WTC11 (cell line): Measurements from ENCODE around the gene YDJC. TPM values are rescaled to one million over a fixed set of nuclear protein-coding genes. Genes with fewer than 3 reads are reported as not detected.

Source experiments
- CTCF ChIP-seq: fragments of 200-600 bp; IDR thresholded peaks from 2 replicates; pipeline ENCODE4 v1.8.0; 2022; ENCODE audit warnings: antibody characterized with exemption
- FOXP4 ChIP-seq: sonication (generic); formaldehyde crosslinking; IDR thresholded peaks from 2 replicates; pipeline ENCODE4 v1.8.0; 2022; ENCODE audit warnings: mild to moderate bottlenecking, missing genetic modification reagents
- GABPB1 ChIP-seq: sonication (generic); formaldehyde crosslinking; IDR thresholded peaks from 2 replicates; pipeline ENCODE4 v1.8.1; 2023; ENCODE audit warnings: mild to moderate bottlenecking, missing genetic modification reagents
- GRHL2 ChIP-seq: fragments of 250-450 bp; sonication (Bioruptor Pico); IDR thresholded peaks from 2 replicates; pipeline ENCODE4 v1.8.0; 2022; ENCODE audit warnings: mild to moderate bottlenecking, moderate library complexity; ENCODE audit not compliant: insufficient replicate concordance, severe bottlenecking
- HMGXB4 ChIP-seq: sonication (generic); formaldehyde crosslinking; IDR thresholded peaks from 2 replicates; pipeline ENCODE4 v1.8.1; 2023; ENCODE audit warnings: mild to moderate bottlenecking, moderate library complexity, missing genetic modification reagents
- KAT7 ChIP-seq: sonication (generic); formaldehyde crosslinking; IDR thresholded peaks from 2 replicates; pipeline ENCODE4 v1.8.1; 2023; ENCODE audit warnings: missing genetic modification reagents, mild to moderate bottlenecking, borderline replicate concordance
- MYBL2 ChIP-seq: sonication (generic); formaldehyde crosslinking; IDR thresholded peaks from 2 replicates; pipeline ENCODE4 v1.8.1; 2023; ENCODE audit warnings: mild to moderate bottlenecking, moderate library complexity, missing genetic modification reagents
- NFATC4 ChIP-seq: fragments of 250-450 bp; sonication (Bioruptor Pico); IDR thresholded peaks from 2 replicates; pipeline ENCODE4 v1.9.0; 2021; ENCODE audit warnings: mild to moderate bottlenecking
- NFYB ChIP-seq: sonication (generic); formaldehyde crosslinking; conservative IDR thresholded peaks from 2 replicates; pipeline ENCODE4 v1.8.0; 2022; ENCODE audit warnings: low read depth, missing genetic modification reagents
- NR2C2 ChIP-seq: sonication (generic); formaldehyde crosslinking; IDR thresholded peaks from 2 replicates; pipeline ENCODE4 v1.8.0; 2022; ENCODE audit warnings: mild to moderate bottlenecking, missing genetic modification reagents
- PRRX2 ChIP-seq: fragments of 250-450 bp; sonication (Bioruptor Pico); IDR thresholded peaks from 2 replicates; pipeline ENCODE4 v1.8.0; 2021; ENCODE audit warnings: mild to moderate bottlenecking
- RELA ChIP-seq: sonication (generic); formaldehyde crosslinking; IDR thresholded peaks from 2 replicates; pipeline ENCODE4 v1.8.1; 2022; ENCODE audit warnings: missing genetic modification reagents, mild to moderate bottlenecking, borderline replicate concordance
- SMAD3 ChIP-seq: sonication (generic); formaldehyde crosslinking; IDR thresholded peaks from 2 replicates; pipeline ENCODE4 v1.8.0; 2022; ENCODE audit warnings: missing genetic modification reagents, mild to moderate bottlenecking, borderline replicate concordance
- USF2 ChIP-seq: sonication (generic); formaldehyde crosslinking; IDR thresholded peaks from 2 replicates; pipeline ENCODE4 v1.8.1; 2023; ENCODE audit warnings: mild to moderate bottlenecking, missing genetic modification reagents, moderate library complexity
- ZNF121 ChIP-seq: sonication (generic); formaldehyde crosslinking; IDR thresholded peaks from 2 replicates; pipeline ENCODE4 v1.8.0; 2023; ENCODE audit warnings: missing genetic modification reagents
- ZNF281 ChIP-seq: sonication (generic); formaldehyde crosslinking; IDR thresholded peaks from 2 replicates; pipeline ENCODE4 v1.8.0; 2023; ENCODE audit warnings: mild to moderate bottlenecking, missing genetic modification reagents
- ZNF317 ChIP-seq: sonication (generic); formaldehyde crosslinking; IDR thresholded peaks from 2 replicates; pipeline ENCODE4 v1.8.1; 2023; ENCODE audit warnings: low read depth, mild to moderate bottlenecking, moderate library complexity, missing genetic modification reagents, borderline replicate concordance
- ZNF416 ChIP-seq: fragments of 250-450 bp; sonication (Bioruptor Pico); IDR thresholded peaks from 2 replicates; pipeline ENCODE4 v1.9.0; 2021; ENCODE audit warnings: mild to moderate bottlenecking, inconsistent platforms
- ZNF532 ChIP-seq: fragments of 250-450 bp; sonication (Bioruptor Pico); IDR thresholded peaks from 2 replicates; pipeline ENCODE4 v1.9.0; 2021; ENCODE audit warnings: mild to moderate bottlenecking, borderline replicate concordance
- ZNF671 ChIP-seq: fragments of 250-450 bp; sonication (Bioruptor Pico); IDR thresholded peaks from 2 replicates; pipeline ENCODE4 v1.8.0; 2021; ENCODE audit warnings: mild to moderate bottlenecking
- total RNA-seq: library from RNA; stranded (reverse); gene quantifications from 3 replicates; pipeline ENCODE4 v1.2.3, GENCODE V29; 2021
- TF ChIP-seq, protein P1 (sequence below): sonication (generic); formaldehyde crosslinking; IDR thresholded peaks from 2 replicates; pipeline ENCODE4 v1.8.1; 2023; ENCODE audit warnings: mild to moderate bottlenecking, missing genetic modification reagents

Gene YDJC
- total RNA-seq, 1 experiment from 2014 or later = 39.8 TPM

- TF ChIP-seq ZNF281 = no peak
- TF ChIP-seq, protein P1, sequence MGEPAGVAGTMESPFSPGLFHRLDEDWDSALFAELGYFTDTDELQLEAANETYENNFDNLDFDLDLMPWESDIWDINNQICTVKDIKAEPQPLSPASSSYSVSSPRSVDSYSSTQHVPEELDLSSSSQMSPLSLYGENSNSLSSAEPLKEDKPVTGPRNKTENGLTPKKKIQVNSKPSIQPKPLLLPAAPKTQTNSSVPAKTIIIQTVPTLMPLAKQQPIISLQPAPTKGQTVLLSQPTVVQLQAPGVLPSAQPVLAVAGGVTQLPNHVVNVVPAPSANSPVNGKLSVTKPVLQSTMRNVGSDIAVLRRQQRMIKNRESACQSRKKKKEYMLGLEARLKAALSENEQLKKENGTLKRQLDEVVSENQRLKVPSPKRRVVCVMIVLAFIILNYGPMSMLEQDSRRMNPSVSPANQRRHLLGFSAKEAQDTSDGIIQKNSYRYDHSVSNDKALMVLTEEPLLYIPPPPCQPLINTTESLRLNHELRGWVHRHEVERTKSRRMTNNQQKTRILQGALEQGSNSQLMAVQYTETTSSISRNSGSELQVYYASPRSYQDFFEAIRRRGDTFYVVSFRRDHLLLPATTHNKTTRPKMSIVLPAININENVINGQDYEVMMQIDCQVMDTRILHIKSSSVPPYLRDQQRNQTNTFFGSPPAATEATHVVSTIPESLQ (CRISPR knock-in tag) = no peak
- TF ChIP-seq NFYB (CRISPR knock-in tag) = peak; percentile 94
- no peak for TF ChIP-seq NFATC4 (CRISPR knock-in tag)
- peak; percentile 39; the same call in 1 of the 2 replicates for TF ChIP-seq ZNF671 (CRISPR knock-in tag)
- no peak for TF ChIP-seq ZNF121 (CRISPR knock-in tag)
- TF ChIP-seq FOXP4 (CRISPR knock-in tag) = peak; percentile 83
- no peak for TF ChIP-seq KAT7
- TF ChIP-seq GABPB1 (CRISPR knock-in tag) = no peak
- no peak for TF ChIP-seq SMAD3
- TF ChIP-seq ZNF532 (CRISPR knock-in tag) = no peak
- no peak for TF ChIP-seq USF2 (CRISPR knock-in tag)
- no peak for TF ChIP-seq ZNF317 (CRISPR knock-in tag)
- TF ChIP-seq HMGXB4 = no peak; the same call in 1 of the 2 replicates
- TF ChIP-seq CTCF = no peak
- TF ChIP-seq PRRX2 (CRISPR knock-in tag) = no peak
- 0 out of 2 replicates have a peak, but pooled peaks have one; percentile 17 for TF ChIP-seq MYBL2 (CRISPR knock-in tag)
- 0 out of 2 replicates have a peak, but pooled peaks have one; percentile 30 for TF ChIP-seq RELA (CRISPR knock-in tag)
- TF ChIP-seq ZNF416 (CRISPR knock-in tag) = peak; percentile 36; the same call in 1 of the 2 replicates
- 0 out of 2 replicates have a peak, but pooled peaks have one; percentile 15 for TF ChIP-seq NR2C2 (CRISPR knock-in tag)
- no peak for TF ChIP-seq GRHL2 (CRISPR knock-in tag)
Measured at GRCh38 chr22:21641789-21642583, 12.2 kb upstream of the YDJC start, which contains the start of gene SDF2L1 (continued).
